GM19438 (cell line): ENCODE measurements around the gene RAB40C.
A peak's percentile ranks its signal among the peaks of the same experiment; 100 is the strongest.

Source experiments
- ATAC-seq: cut with Tn5 transposase; IDR thresholded peaks from one replicate; pipeline ENCODE4 v1.9.1; 2021; ENCODE audit warnings: low read depth; ENCODE audit not compliant: unreplicated experiment

RAB40C gene

DNA sequence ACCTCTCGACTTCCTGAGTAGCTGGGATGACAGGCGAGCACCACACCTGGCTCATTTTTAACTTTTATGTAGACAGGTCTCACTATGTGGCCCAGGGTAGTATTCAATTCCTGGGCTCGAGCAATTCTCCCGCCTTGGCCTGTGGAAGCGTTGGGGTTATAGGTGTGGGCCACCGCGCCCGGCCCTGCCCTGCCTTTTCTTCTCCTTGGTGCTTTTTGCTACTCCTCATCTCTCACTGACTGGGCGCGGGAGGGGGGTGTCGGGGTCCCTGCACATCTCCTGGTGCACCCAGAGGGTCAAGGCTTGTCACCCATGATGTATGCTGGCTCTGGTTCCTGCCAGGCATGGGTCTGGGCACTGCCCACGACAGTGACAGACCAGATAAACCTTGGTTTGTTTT lies 54.7 kb downstream of the RAB40C start:
- no peak for ATAC-seq

DNA sequence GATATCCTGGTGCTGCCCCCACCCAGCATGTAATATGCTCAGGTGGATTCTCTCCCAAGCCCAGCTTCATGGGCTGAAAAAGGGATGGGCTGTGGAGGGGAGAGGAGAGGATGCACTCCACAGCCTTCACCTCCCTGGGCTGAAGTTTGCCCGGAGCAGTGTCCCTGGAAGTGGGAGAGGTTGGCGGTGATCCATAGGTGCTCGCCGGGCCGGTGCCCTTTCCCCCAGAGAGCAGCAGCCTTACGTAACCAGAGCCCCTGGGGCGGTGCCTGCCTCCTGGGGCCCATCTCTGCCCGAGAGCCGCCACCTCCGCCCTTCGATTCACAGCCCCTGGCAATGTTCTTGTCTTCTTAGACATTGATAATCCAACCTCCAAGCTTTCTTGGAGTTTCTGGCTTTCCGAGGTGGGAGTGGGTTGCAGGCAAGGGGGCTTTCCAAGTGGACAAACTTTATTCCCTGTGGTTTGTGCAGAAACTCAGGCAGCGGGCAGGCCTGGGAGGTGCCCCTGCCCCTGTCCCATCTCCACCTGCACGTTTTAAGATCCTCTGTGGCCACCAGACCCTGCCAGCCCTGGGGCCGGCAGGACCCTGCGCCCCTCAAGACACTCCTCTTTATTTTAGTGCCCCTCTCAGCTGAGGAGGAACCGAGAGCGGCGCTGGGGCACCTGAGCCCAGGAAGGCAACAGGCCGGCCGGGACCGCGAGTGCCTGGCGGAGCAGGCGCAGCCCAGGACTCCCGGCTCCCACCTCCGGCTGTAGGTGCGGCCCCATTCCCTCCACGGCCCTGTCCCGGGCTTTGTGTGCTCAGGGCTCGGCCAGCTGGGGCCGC lies 56.2 kb downstream of the RAB40C start:
- ATAC-seq: no peak

DNA sequence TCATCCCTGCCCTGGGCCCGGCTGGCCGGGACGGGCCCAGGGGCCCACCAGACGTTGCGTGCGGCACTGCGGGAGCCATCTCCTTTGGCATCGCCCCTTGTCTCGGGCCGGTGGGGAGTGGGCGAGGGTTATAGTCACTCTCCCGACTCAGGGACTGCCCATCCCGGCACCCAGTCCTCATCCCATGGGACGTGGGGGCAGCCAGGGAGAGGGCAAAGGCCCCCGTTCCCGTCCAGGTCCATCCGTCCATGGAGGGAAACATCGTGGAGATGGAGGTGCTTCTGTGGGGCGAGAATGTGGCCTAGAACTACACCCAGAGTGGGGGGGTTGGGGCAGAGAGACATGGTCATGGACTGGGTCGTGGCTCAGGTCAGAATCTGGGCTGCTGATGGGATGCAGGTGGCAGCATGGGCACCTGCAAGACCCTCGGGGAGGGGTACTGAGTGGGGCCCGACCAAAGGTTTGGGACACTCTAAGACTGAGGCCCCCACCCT lies 56.9 kb downstream of the RAB40C start:
- no peak for ATAC-seq

DNA sequence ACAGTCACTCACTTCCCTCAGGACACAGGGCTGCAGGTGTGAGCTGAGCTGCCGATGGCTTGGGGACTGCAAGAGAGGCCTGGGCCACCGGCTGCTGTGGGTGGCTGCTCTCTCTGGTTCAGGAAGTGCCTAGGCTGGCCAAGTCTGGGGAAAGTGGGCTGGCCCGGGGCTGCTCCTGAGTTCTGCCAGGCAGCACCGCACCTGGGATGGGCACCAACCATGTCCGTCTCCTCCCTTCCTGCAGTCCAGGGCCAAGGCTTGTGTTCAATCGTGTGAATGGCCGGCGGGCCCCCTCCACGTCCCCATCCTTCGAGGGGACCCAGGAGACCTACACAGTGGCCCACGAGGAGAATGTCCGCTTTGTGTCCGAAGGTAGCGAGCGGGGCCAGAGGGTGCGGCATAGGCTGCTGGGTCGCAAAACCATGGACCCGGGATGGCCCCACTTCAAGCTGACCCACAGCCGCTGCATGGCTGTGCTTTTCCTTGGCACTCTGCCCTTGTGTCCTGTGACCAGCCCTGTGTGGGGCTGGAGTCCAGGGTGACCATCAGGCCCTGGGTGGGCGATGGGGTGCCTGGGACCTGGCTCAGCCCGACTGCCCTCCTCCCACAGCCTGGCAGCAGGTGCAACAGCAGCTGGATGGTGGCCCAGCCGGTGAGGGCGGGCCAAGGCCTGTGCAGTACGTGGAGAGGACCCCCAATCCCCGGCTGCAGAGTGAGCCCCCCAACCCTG lies 57.5 kb downstream of the RAB40C start:
- no peak for ATAC-seq

DNA sequence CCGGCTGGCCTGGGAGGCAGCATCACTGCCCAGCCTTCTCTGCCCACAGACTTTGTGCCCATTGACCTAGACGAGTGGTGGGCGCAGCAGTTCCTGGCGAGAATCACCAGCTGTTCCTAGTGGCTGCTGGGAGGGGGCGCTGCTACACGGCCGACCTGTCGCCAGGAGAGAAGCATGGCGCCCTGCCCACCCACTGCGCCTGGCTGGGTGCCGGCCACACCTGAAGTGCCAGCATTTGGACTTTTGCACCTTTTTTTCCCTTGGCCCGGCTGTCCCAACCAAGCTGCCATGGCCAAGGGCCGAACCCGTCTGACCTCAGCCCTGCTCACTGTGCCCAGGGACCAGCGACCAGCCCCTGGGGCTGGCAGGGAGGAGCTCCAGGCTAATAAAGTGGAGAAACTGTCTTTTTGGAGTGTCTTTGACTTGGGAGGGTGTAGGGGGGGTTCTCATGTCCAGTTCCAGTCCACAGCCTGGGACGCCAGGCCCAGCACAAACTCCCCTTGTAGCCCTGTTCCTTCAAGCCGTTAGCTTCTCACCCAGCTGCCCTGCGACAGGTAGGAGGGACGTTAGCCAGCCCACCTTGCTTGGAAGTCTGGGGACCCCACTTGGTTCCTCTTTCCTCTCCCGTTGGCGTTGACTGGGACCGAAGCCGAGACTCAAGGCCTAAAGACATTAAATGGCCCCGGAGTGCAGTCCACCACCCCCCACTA lies 58.4 kb downstream of the RAB40C start:
- ATAC-seq: no peak

DNA sequence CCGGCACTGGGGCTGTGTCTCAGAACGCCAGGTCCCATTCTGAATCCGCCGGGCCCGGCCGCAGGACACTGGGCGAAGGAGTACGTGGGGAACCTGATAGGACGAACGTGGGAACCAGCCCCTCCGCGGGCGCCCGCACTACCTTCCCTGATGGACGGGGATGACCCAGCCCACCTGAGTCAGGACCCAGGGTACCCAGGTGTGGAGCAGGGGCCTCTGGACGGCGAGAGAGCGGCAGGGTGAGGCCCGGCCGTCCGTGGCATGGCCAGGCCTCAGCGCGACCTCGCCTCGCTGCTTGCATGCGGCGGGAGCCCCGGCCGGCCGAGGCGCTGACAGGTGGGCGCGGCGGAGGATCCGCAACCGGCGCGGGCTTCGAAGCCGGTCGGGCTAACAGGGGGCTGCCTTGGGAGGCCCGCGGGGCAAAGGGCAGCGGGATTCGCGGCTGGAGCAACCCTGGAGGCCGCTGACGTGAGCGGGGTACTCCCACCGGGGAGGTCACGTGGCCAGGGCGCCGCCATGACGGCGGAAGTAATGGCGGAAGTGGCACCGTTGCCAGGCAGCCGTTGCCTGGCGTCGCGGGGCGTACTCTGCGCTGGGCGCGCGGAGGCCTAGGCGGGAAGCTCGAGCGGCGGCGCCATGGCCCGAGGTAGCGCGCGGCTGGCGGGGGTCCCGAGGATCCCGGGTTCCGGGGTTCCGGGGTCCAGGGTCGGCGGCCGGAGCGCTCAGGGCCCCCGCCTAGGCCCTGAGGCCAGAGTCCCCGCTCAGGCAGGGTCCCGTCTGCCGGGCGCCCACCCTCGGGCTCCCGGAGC lies 59.1 kb downstream of the RAB40C start, which contains the start of gene WDR90:
Gene WDR90 (plus strand): TSS at position 585 of the 809 bp plus-strand sequence. CDS start 52 bp downstream, at position 637.
- peak; percentile 73 for ATAC-seq

DNA sequence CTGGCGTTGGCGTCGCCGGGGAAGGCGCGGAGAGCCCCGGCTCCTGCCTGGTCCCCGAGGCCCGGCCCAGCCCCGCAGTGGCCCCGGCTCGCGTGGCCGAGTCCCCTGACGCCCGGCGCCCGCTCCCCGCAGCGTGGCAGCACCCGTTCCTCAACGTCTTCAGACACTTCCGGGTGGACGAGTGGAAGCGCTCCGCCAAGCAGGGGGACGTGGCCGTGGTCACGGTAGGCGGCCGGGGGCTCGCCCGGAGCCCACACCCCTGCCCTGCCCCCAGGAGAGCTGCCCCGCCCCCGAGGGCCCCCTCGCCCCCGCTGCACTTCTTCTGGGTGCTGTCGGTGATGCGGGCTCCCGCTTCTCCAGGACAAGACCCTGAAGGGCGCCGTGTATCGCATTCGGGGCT lies 59.8 kb downstream of the RAB40C start:
- ATAC-seq: no peak

DNA sequence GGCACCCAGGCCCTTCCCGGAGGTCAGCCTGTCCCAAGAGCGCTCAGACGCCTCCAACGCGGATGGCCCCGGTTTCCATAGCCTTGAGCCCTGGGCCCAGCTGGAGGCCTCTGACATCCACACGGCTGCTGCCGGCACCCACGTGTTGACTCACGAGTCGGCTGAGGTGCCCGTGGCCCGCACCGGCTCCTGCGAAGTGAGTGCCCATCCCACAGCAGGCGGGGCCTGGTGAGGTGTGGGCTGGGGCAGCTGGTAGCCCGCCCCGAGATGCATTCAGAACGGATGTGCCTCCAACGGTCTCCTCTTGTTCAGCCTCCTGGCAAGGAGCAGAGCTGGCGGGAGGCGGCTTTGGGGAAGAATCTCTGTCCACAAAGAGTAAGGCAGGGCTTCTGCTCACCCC lies 62.0 kb downstream of the RAB40C start:
- no peak for ATAC-seq

DNA sequence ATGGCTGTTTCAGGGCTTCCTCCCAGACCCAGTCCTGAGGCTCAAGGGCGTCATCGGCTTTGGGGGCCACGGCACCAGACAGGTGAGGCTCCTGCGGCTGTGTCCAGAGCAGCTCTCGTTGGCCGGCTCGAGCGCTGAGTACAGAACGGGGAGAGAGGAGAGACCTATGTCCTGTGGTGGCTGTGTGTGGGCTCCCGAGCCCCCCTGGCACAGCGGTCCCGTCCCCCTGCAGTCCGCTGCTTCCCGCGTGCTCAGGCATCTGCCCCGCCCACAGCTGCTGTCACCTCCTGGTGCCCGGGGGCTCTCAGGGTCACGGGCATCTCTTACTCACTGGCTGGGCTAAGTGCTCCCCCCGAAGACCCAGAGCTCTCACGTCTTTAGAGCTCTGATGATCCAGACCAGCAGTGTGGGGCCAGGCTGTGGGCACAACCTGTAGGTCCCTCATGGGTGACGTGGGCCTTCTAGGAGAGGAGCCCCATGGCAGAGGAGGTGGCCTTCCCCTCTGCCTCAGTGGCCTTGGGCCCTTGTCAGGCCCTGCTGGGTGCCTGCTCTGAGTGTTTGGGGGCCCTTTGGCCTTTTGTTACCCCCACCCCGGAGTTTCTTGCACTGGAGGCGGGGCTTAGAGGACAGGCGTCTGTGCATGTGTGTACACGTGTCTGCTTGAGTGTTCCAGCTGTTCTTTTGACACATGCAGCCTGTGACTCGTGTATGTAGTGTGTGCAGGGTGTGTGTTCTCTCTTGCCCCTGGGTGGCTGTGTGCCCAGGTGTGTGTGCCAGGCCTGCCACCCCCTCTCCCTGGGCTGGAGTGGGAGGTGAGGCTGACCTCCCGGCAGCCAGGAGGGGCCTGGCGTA lies 62.8 kb downstream of the RAB40C start:
- ATAC-seq: no peak

DNA sequence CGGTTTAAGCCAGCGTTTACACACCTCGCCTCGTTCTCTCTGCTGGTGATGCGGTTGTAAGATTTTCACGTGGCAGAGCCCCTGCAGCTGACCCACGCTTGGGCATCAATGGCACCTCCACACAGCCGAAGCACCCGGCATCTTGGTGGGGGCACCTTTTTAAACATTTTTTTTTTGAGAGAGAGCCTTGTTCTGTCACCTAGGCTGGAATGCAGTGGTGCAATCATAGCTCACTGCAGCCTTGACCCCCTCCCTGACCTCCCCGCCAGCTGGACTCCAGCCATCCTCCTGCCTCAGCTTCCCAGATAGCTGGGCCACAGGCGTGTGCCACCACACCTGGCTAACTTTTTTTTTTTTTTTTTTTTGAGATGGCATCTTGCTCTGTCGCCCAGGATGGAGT lies 64.2 kb downstream of the RAB40C start:
- ATAC-seq: no peak

DNA sequence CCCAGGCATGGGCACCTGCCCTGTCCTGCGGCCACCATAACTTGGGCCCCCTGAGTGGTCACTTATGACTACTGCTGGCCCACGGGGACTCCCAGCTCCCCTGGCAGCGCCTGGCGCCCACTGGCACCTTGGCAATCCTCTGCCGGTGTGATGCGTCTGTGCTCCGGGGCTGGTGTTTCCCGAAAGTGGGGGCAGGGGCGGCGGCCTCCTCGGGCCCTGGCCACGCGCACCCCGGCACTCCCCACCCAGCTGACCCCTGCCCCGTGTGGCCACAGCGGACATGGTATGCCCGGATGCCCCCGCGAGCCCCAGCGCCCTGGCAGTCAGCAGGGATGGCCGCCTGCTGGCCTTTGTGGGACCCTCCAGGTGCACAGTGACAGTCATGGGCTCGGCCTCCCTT lies 67.6 kb downstream of the RAB40C start:
- no peak for ATAC-seq

DNA sequence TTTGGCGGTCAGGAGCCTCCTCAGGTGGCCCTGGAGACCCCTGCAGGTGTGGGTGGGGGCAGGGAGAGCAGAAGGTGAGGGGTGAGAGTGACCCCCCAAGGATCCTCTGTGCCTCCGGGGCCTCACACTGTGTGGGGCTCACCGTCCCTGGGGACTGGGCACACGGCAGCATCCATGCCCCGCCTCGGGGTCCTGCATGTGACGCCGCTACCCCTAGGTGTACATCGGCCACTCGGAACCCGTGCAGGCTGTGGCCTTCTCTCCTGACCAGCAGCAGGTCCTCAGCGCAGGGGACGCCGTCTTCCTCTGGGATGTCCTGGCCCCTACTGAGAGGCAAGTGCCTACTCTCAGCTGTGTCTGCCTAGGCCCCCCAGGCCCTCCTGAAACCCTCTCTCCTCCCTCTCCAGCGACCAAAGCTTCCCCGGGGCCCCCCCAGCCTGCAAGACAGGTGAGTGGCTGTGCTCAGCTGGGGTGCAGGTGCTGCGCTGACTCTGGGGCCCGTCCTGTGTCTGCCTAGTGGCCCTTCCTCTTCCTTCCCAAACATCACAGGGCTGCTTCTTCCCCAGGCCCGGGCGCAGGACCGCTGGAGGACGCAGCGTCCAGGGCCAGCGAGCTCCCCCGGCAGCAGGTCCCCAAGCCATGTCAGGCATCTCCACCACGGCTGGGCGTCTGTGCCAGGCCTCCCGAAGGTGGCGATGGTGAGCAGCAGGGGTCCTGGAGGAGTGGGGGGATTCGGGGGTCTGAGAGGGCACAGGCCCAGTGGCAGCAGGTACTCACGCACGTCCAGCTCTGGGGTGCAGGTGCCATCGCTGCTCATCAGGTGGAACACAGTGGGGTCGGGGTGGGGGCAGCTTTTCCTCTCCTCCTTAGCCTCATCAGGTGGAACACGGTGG lies 69.1 kb downstream of the RAB40C start:
- no peak for ATAC-seq

DNA sequence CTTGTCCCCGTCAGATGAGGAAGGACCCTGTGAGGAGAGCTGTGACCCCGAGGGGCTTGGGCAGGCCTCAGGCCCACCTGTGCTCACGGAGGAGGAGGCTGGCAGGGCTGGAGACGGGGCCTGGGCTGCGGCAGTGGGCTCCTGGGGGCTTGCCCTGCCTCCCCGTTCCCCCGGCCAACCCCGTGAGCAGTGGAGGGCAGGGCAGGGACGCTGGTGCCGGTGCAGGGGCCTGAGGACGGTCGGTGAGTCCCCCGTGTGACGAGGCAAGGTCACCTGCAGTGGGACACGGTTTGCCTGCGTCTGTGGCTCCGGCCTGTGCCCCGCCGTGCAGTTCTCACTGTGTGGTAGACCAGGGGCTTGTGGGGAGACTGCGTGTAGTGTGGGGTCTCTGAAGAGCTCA lies 69.8 kb downstream of the RAB40C start:
- no peak for ATAC-seq

DNA sequence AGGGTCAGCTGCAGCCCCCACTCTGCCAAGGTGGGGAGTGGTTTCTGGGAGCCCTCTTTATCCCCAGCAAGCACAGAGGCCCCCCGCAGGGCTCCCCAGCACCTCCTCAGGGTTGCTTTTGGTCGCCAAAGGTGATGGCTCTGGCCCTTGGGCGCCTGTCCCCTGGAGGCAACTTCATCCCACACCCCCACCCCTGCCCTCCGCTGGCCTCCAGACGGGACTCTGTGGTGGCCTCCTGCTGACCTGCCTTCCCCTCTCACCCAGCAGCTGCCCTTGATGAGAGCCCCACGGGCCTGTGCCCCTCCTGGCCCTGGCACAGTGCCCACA lies 70.2 kb downstream of the RAB40C start:
- ATAC-seq: no peak

DNA sequence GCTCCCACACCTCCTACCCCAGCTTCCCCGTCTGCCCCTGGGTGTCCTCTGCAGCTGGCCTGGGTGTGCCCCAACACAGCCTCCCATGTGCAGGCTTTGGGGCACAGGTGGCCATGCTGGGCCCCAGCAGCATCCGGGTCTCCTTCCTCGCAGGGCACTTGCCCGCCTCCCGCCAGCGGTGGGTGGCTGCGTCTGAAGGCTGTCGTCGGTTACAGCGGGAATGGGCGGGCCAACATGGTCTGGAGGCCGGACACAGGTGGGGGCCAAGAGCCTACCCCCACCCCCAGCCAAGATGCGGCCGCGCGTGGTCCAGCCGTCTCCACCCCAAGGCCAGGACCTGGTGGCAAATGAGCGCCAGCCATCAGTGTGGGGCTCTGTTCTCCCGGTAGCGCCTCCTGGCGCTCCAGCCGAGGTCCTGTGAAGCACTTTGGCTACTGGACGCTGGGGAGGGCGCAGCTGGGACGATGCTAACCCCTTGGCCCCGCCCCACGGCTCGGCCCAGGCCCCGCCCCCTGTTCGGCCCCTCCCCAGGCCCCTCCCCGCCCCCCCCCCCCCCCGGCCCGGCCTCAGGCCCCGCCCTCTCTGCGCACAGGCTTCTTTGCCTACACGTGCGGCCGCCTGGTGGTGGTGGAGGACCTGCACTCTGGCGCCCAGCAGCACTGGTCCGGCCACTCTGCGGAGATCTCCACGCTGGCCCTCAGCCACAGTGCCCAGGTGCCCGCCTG lies 70.8 kb downstream of the RAB40C start:
- ATAC-seq: peak; percentile 46

DNA sequence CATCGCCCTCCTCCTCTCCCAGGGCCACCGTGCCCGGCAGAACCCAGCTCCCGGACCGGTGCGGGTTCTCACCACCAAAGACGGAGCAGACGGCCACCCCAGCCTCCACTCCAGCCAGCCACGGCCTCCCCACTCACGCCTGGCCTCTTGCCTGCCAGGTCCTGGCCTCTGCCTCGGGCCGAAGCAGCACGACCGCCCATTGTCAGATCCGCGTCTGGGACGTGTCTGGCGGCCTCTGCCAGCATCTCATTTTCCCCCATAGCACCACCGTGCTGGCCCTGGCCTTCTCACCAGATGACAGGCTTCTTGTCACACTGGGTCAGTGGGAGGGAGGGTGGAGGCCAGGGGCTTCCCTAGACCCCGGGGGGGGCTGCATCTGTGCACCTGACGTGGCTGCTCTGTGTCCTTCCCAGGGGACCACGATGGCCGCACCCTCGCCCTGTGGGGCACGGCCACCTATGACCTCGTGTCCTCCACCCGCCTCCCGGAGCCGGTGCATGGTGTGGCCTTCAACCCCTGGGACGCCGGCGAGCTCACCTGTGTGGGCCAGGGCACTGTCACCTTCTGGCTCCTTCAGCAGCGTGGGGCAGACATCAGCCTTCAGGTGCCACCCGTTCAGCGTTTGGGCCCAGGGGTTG lies 71.4 kb downstream of the RAB40C start:
- ATAC-seq: peak; percentile 19

DNA sequence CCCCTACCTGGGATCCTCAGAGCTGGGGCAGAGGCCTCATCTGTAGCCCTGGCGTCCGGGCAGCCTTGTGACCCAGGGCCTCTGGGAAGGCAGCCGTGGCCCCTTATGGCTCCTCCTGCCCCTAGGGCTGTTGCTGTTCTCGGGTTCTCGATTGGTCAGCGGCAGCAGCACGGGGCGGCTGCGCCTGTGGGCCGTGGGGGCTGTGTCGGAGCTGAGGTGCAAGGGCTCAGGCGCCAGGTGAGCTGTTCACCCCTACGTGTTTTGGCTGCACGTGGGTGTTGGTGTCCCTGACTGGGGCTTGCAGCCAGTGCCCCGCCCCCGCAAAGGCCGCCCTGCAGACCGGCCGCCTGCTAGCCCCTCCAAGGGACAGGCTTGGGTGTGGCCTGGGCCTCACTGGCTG lies 72.2 kb downstream of the RAB40C start:
- ATAC-seq: no peak
